Omental fat pad (tissue), 4 donors: ENCODE measurements around the gene PLPP6. TPM values are rescaled to one million over a fixed set of nuclear protein-coding genes. Genes with fewer than 3 reads are reported as not detected.

ENCODE experiments used
- ATAC-seq: fragments of 150-250 bp; one replicate; pipeline ENCODE4 v1.9.1; 2016; ENCODE audit warnings: mild to moderate bottlenecking, moderate library complexity; ENCODE audit not compliant: low FRiP score
- DNase-seq: peaks from one replicate; pipeline ENCODE4 v3.0.0-alpha.2; 2019; ENCODE audit warnings: low spot score
- total RNA-seq, 4 donors: library from RNA; depleted of rRNA; stranded (reverse); fragments of >200 nt; gene quantifications; one replicate each; pipeline ENCODE4 v1.1.0, GENCODE V29; 2016
- TF ChIP-seq, protein P1 (sequence below), 3 donors: fragments of 450-650 bp; IDR thresholded peaks; one replicate each; pipeline ENCODE4 v1.5.1; 2016 to 2017; ENCODE audit warnings: antibody characterized with exemption in 3 of 3, mild to moderate bottlenecking in 3 of 3, moderate library complexity in 2 of 3

PLPP6 gene
- total RNA-seq, 4 donors from 2014 or later: 3.4 to 6.0 (median 5.3) TPM

DNA sequence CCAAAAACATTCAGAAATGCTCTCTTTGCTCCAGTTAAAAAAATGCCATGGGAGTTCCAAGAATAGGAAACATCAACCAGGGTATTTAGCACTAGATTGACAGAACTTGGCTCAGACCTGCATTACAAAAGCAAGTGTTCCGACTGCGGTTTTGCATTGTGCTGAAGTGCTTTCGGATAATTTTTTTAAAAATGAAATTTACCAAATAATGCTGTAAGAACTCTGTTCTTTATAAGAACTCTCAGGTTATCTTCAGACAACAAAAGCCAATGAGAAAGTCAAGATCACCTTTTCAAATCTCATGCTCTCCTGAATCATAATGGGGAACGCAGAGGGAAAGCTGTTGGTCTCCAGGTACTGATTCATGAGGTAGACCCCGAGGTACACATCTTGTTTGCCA, 483 bp upstream of the PLPP6 start:
- ATAC-seq (no peak), DNase-seq (no peak)
- TF ChIP-seq, protein P1, sequence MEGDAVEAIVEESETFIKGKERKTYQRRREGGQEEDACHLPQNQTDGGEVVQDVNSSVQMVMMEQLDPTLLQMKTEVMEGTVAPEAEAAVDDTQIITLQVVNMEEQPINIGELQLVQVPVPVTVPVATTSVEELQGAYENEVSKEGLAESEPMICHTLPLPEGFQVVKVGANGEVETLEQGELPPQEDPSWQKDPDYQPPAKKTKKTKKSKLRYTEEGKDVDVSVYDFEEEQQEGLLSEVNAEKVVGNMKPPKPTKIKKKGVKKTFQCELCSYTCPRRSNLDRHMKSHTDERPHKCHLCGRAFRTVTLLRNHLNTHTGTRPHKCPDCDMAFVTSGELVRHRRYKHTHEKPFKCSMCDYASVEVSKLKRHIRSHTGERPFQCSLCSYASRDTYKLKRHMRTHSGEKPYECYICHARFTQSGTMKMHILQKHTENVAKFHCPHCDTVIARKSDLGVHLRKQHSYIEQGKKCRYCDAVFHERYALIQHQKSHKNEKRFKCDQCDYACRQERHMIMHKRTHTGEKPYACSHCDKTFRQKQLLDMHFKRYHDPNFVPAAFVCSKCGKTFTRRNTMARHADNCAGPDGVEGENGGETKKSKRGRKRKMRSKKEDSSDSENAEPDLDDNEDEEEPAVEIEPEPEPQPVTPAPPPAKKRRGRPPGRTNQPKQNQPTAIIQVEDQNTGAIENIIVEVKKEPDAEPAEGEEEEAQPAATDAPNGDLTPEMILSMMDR (IDR thresholded peaks at IDR 0.05): no peak

- TF ChIP-seq, protein P1 (IDR thresholded peaks at IDR 0.05): no peak
- no peak for ATAC-seq
- DNase-seq: no peak
These were observed 1.1 kb downstream of the PLPP6 start for GRCh38 chr9:4662989-4663792.

DNA sequence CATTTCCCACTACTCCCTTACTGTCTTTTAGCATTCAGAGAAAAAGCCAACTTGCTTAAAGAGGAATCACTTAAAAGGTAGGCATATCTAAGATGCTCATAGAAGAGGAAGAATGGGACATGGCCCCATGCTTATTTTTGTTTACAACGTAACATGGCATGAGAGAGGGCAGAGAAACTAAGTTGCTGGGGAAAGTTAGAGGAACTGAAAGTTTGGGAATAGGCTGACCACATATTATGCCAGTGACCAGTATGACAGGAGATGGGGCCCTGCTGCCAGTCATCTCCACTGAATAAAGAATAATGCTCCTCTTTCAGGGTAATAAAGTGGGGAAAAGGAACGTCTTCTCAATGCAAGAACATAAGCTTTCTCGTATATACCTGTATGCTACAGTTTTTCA, 1.9 kb downstream of the PLPP6 start:
- TF ChIP-seq, protein P1 (IDR thresholded peaks at IDR 0.05): no peak

GRCh38 chr9:4665357-4665756, 3.3 kb downstream of the PLPP6 start:
- DNase-seq: no peak
- ATAC-seq: peak; percentile 55
- TF ChIP-seq, protein P1 (IDR thresholded peaks at IDR 0.05): no peak

More for the DNA sequence above, 1.9 kb downstream of the PLPP6 start:
- no peak for DNase-seq
- no peak for ATAC-seq

GRCh38 chr9:4666042-4666699, 4.1 kb downstream of the PLPP6 start, which contains the start of gene SPATA6L:
TSS of gene SPATA6L (minus strand) at chr9:4666480. CDS start at chr9:4666250, 230 bp downstream.
- peak; percentile 39 for DNase-seq
- peak; percentile 55 for ATAC-seq
- TF ChIP-seq, protein P1 (IDR thresholded peaks at IDR 0.05): no peak

- DNase-seq (no peak), ATAC-seq (no peak)
- TF ChIP-seq, protein P1 (IDR thresholded peaks at IDR 0.05): no peak
These were observed 5.6 kb downstream of the PLPP6 start for GRCh38 chr9:4667681-4668080.
